Karpas-422 (cell line): ENCODE measurements around the gene ATRAID. TPM values are rescaled to one million over a fixed set of nuclear protein-coding genes. Genes with fewer than 3 reads are reported as not detected.
"Not testable (repeated sequence)": the region's sequence is repeated elsewhere in the genome, so short reads cannot be mapped to it uniquely, and the experiment has no call there.

Source experiments
- DNase-seq: peaks from one replicate; pipeline ENCODE4 v3.0.0-alpha.2; 2015
- H2AFZ ChIP-seq: fragments of 200-600 bp; sonication (generic); 2 replicates; pipeline ENCODE4 v1.6.1; 2014; ENCODE audit warnings: antibody characterized with exemption, low read length, mixed read lengths
- H3K27ac ChIP-seq: fragments of 200-600 bp; sonication (generic); 2 replicates; pipeline ENCODE4 v1.5.1; 2014; ENCODE audit warnings: mild to moderate bottlenecking, low read length, moderate library complexity
- H3K27me3 ChIP-seq: fragments of 200-600 bp; sonication (generic); 2 replicates; pipeline ENCODE4 v1.6.1; 2014; ENCODE audit warnings: low read length, mixed read lengths
- H3K36me3 ChIP-seq: fragments of 200-600 bp; sonication (generic); 2 replicates; pipeline ENCODE4 v1.6.1; 2014; ENCODE audit warnings: low read length, mixed read lengths; ENCODE audit not compliant: insufficient read depth
- H3K4me1 ChIP-seq: fragments of 200-600 bp; sonication (generic); 2 replicates; pipeline ENCODE4 v1.6.1; 2014; ENCODE audit warnings: mild to moderate bottlenecking, low read length, mixed read lengths
- H3K4me2 ChIP-seq: fragments of 200-600 bp; sonication (generic); 2 replicates; pipeline ENCODE4 v1.6.1; 2014; ENCODE audit warnings: low read length, low read depth, mild to moderate bottlenecking; ENCODE audit not compliant: poor library complexity, severe bottlenecking
- H3K4me3 ChIP-seq: fragments of 200-600 bp; sonication (generic); 2 replicates; pipeline ENCODE4 v1.5.1; 2014; ENCODE audit warnings: mild to moderate bottlenecking, antibody characterized with exemption, low read length, mixed read lengths
- H3K79me2 ChIP-seq: fragments of 200-600 bp; sonication (generic); 2 replicates; pipeline ENCODE4 v1.6.1; 2014; ENCODE audit warnings: mild to moderate bottlenecking, low read length, mixed read lengths
- H3K9ac ChIP-seq: fragments of 200-600 bp; sonication (generic); 2 replicates; pipeline ENCODE4 v1.6.0; 2014; ENCODE audit warnings: low read length
- H3K9me2 ChIP-seq: fragments of 200-600 bp; sonication (generic), shearing (Covaris generic); replicated peaks from 2 replicates; pipeline ENCODE4 v1.6.0; 2014; ENCODE audit warnings: mild to moderate bottlenecking, low read length, moderate library complexity; ENCODE audit not compliant: insufficient read depth
- H3K9me3 ChIP-seq: fragments of 300-700, 200-600 bp; sonication (generic); 2 replicates; pipeline ENCODE4 v1.6.1; 2014; ENCODE audit warnings: low read length, mixed read lengths
- H4K20me1 ChIP-seq: fragments of 200-600 bp; sonication (generic); 2 replicates; pipeline ENCODE4 v1.6.1; 2014; ENCODE audit warnings: mild to moderate bottlenecking, antibody characterized with exemption, low read length, low read depth; ENCODE audit not compliant: insufficient read depth
- total RNA-seq: library from RNA; depleted of rRNA; stranded (reverse); fragments of >200 nt; shearing (Covaris generic); gene quantifications from 2 replicates; pipeline ENCODE4 v1.2.3, GENCODE V29; 2014; ENCODE audit warnings: low replicate concordance

The ATRAID gene
- total RNA-seq, 1 experiment from 2014 or later: 167 TPM

DNA sequence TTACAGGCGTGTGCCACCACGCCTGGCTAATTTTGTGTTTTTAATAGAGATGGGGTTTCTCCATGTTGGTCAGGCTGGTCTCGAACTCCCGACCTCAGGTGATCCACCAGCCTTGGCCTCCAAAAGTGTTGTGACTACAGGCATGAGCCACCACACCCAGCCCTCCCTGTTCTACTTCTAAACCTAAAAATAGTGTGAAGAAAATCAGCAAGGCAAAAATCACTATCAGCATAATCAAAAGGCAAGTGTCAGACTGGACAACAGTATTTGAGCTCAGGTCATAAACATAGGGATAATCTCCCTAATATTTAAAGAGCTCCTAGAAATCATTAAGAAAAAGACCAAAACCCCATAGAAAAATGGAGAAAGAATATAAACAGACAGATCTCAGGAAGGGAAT is 36.1 kb upstream of the ATRAID start:
- not testable (repeated sequence) for H3K9me3 ChIP-seq, H3K4me3 ChIP-seq, H3K9me2 ChIP-seq, H3K36me3 ChIP-seq, DNase-seq, H3K4me2 ChIP-seq, H3K27ac ChIP-seq, H3K9ac ChIP-seq, H4K20me1 ChIP-seq, H3K27me3 ChIP-seq, H3K79me2 ChIP-seq, H2AFZ ChIP-seq
- H3K4me1 ChIP-seq: peaks cover 54% of the 10 kb centered on the region

DNA sequence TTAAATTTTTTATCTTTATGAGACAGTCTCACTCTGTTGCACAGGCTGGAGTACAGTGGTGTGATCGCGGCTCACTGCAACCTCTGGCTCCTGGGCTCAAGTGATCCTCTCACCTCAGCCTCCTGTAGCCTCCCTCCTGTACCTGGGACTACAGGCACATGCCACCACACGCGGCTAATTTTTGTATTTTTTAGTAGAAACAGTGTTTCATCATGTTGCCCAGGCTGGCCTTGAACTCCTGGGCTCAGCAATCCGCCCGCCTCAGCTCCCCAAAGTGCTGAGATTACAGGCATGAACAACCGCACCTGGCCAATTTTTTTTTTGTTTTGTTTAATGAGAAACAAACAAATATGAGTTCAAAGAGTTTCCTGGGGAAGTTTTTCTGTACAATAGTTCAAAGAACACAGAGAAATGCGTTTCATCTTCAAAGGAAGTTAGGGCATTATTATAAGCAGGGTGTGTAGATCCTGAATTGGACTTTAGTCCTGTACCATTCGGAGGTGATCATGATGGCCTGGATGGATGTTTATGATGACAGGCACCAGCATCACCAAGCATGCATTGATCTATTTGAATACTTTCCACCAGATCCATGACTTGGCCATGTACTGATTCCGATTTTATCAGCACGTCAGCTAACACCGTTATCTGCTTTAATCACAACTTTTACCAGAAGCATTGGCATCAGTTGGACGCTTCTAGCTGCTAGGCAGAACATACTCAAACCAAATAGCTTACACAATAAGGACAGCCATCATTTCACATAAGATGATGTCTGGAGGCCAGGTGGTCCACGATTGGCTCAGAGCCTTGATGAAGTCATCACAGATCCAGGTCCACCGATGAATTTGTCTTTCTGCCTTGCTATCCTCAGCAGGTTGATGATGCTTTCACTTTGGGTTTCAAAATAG is 34.1 kb upstream of the ATRAID start:
- Histone ChIP-seq H3K9me2 (no peaks in the 10 kb centered on the region), H3K9me3 (no peaks in the 10 kb centered on the region), H2AFZ (no peak overlapping the region), H3K4me2 (no peak overlapping the region), H3K36me3 (no peaks in the 10 kb centered on the region), H3K4me1 (peaks cover 47% of the 10 kb centered on the region), H3K9ac (no peak overlapping the region), H3K27me3 (no peaks in the 10 kb centered on the region), H3K27ac (no peak overlapping the region), H3K79me2 (no peaks in the 10 kb centered on the region), H3K4me3 (no peak overlapping the region), H4K20me1 (no peaks in the 10 kb centered on the region)
- no peak for DNase-seq

GRCh38 chr2:27178469-27178868 is 33.4 kb upstream of the ATRAID start:
- Histone ChIP-seq H3K36me3 (no peaks in the 10 kb centered on the region), H3K79me2 (no peaks in the 10 kb centered on the region), H3K4me2 (peak overlapping the region; percentile 10), H3K9ac (no peak overlapping the region), H3K9me2 (no peaks in the 10 kb centered on the region), H3K4me1 (peaks cover 45% of the 10 kb centered on the region), H3K27ac (no peak overlapping the region), H4K20me1 (no peaks in the 10 kb centered on the region), H2AFZ (no peak overlapping the region), H3K27me3 (no peaks in the 10 kb centered on the region), H3K4me3 (no peak overlapping the region), H3K9me3 (no peaks in the 10 kb centered on the region)
- DNase-seq: no peak

DNA sequence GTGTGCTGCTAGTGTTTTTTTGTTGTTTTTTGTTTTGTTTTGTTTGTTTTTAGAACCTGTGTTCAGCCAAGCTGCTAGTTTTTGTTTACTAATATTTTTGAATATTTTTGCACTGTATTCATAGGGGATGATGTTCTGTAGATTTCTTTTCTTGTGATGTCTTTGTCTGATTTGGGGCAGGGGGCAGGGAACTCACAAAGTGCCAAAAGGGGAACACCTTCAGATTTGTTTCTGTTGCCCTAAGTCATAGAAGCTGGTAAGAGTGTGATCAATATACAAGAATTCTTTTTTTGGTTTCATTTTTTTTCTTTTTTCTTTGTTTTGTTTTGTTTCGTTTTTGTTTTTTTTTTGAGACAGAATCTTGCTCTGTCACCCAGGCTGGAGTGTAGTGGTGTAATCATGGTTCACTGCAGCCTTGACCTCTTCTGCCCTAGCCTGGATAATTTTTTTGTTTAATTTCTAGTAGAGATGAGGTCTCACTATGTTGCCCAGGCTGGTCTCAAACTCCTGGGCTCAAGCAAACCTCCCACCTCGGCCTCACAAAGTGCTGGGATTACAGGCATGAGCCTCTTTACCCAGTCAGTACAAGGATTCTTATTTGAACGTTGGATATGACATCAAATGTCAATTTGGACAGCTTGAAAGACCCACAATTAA is 32.4 kb upstream of the ATRAID start:
- Histone ChIP-seq H3K36me3 (no peaks in the 10 kb centered on the region), H3K9me2 (no peaks in the 10 kb centered on the region), H3K79me2 (no peaks in the 10 kb centered on the region), H3K27ac (no peak overlapping the region), H4K20me1 (no peaks in the 10 kb centered on the region), H3K4me2 (peak overlapping the region; percentile 10), H3K4me1 (peaks cover 47% of the 10 kb centered on the region), H3K9ac (no peak overlapping the region), H3K27me3 (no peaks in the 10 kb centered on the region; the same call in 1 of the 2 replicates), H3K9me3 (no peaks in the 10 kb centered on the region), H2AFZ (no peak overlapping the region), H3K4me3 (no peak overlapping the region)
- no peak for DNase-seq

DNA sequence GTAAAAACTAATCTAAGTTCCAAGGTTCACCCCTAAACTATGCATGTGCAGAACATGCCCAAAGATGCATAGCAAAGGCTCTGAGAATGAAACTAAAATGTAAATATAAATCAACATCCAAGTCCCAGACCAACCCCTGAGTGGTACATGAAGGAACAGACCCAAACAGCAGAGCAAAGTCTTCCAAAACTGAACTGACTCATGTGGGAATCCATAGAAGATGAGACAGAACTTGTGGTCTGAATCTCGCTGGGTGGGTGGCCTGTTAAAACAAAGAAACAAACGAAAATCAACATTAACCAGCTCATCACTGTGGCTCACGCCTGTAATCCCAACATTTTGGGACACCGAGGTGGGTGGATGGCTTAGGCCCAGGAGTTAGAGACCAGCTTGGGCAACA is 29.5 kb upstream of the ATRAID start:
- Histone ChIP-seq H3K4me3 (no peak overlapping the region), H3K9me2 (no peaks in the 10 kb centered on the region), H3K4me1 (peaks cover 42% of the 10 kb centered on the region), H3K79me2 (no peaks in the 10 kb centered on the region), H3K4me2 (no peak overlapping the region), H3K9me3 (no peaks in the 10 kb centered on the region), H3K9ac (no peak overlapping the region), H4K20me1 (no peaks in the 10 kb centered on the region), H2AFZ (no peak overlapping the region), H3K36me3 (no peaks in the 10 kb centered on the region), H3K27me3 (no peaks in the 10 kb centered on the region; the same call in 1 of the 2 replicates), H3K27ac (no peak overlapping the region)
- DNase-seq: no peak

GRCh38 chr2:27184115-27184514 is 27.7 kb upstream of the ATRAID start:
- no peaks in the 10 kb centered on the region for H3K9me3 ChIP-seq
- no peak overlapping the region for H3K9ac ChIP-seq
- peak overlapping the region; percentile 72; the same call in 1 of the 2 replicates for H2AFZ ChIP-seq
- no peaks in the 10 kb centered on the region for H3K79me2 ChIP-seq
- peak overlapping the region; percentile 44 for H3K4me2 ChIP-seq
- H4K20me1 ChIP-seq: no peaks in the 10 kb centered on the region
- H3K27me3 ChIP-seq: no peaks in the 10 kb centered on the region; the same call in 1 of the 2 replicates
- no peaks in the 10 kb centered on the region for H3K36me3 ChIP-seq
- no peak overlapping the region for H3K27ac ChIP-seq
- H3K4me1 ChIP-seq: peaks cover 30% of the 10 kb centered on the region
- no peaks in the 10 kb centered on the region for H3K9me2 ChIP-seq
- no peak for DNase-seq
- H3K4me3 ChIP-seq: no peak overlapping the region

- Histone ChIP-seq H3K4me3 (no peak overlapping the region), H3K27me3 (no peaks in the 10 kb centered on the region; the same call in 1 of the 2 replicates), H4K20me1 (no peaks in the 10 kb centered on the region), H3K9ac (0 out of 2 replicates have a peak overlapping the region, but pooled peaks have one; percentile 21), H3K4me2 (peak overlapping the region; percentile 14), H3K9me2 (no peaks in the 10 kb centered on the region), H3K79me2 (no peaks in the 10 kb centered on the region), H3K4me1 (peaks cover 22% of the 10 kb centered on the region), H3K36me3 (no peaks in the 10 kb centered on the region), H3K9me3 (no peaks in the 10 kb centered on the region), H3K27ac (no peak overlapping the region), H2AFZ (peak overlapping the region; percentile 69)
- peak; percentile 68 for DNase-seq
Measured at GRCh38 chr2:27185331-27186026, 26.4 kb upstream of the ATRAID start.
